Measurements from ENCODE around the gene CXCL16.
A peak's percentile ranks its signal among the peaks of the same experiment; 100 is the strongest.

CXCL16 gene

GRCh38 chr17:4785311-4786105 is 45.8 kb upstream of the CXCL16 start:
- TF ChIP-seq, protein P1, sequence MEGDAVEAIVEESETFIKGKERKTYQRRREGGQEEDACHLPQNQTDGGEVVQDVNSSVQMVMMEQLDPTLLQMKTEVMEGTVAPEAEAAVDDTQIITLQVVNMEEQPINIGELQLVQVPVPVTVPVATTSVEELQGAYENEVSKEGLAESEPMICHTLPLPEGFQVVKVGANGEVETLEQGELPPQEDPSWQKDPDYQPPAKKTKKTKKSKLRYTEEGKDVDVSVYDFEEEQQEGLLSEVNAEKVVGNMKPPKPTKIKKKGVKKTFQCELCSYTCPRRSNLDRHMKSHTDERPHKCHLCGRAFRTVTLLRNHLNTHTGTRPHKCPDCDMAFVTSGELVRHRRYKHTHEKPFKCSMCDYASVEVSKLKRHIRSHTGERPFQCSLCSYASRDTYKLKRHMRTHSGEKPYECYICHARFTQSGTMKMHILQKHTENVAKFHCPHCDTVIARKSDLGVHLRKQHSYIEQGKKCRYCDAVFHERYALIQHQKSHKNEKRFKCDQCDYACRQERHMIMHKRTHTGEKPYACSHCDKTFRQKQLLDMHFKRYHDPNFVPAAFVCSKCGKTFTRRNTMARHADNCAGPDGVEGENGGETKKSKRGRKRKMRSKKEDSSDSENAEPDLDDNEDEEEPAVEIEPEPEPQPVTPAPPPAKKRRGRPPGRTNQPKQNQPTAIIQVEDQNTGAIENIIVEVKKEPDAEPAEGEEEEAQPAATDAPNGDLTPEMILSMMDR (IDR thresholded peaks at IDR 0.05; ENCODE audit: unreplicated experiment in 3 of 3) = no peak
- H3K9me3 Mint-ChIP-seq = no peaks in the 10 kb centered on the region
- peaks cover 9% of the 10 kb centered on the region for H3K27me3 Mint-ChIP-seq (ENCODE audit: low read depth)
- H3K36me3 Mint-ChIP-seq (ENCODE audit: low read depth) = no peaks in the 10 kb centered on the region
- H3K27ac Mint-ChIP-seq = peak overlapping the region in 2 of 3 experiments; percentile 60 to 89
- no peak overlapping the region for H3K4me3 Mint-ChIP-seq
- peaks cover 25% of the 10 kb centered on the region for H3K4me1 Mint-ChIP-seq

DNA sequence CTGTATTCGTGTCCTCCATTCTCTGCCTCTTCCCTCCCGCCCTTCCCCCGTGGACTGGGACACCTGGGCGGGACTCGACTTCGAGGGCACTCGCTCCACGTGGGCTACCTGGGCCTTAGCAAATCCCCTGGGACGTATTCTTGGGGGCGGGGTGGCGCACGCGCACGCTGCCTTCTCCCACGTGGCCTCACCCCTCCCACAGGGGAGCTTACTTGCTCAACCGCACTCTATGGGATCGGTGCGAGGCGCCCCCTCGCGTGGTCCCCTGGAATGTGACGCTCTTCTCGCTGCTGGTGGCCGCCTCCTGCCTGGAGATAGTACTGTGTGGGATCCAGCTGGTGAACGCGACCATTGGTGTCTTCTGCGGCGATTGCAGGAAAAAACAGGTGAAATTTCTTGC is 42.9 kb upstream of the CXCL16 start:
- TF ChIP-seq, protein P1 (IDR thresholded peaks at IDR 0.05; ENCODE audit: unreplicated experiment in 3 of 3) = no peak
- H3K36me3 Mint-ChIP-seq (ENCODE audit: low read depth) = no peaks in the 10 kb centered on the region
- H3K27ac Mint-ChIP-seq = no peak overlapping the region
- H3K4me1 Mint-ChIP-seq = peaks cover 16% of the 10 kb centered on the region
- H3K9me3 Mint-ChIP-seq = no peaks in the 10 kb centered on the region
- peaks cover 25% of the 10 kb centered on the region for H3K27me3 Mint-ChIP-seq (ENCODE audit: low read depth)
- no peak overlapping the region for H3K4me3 Mint-ChIP-seq

GRCh38 chr17:4780325-4780955 is 40.7 kb upstream of the CXCL16 start:
- no peaks in the 10 kb centered on the region for H3K4me1 Mint-ChIP-seq
- no peaks in the 10 kb centered on the region for H3K36me3 Mint-ChIP-seq (ENCODE audit: low read depth)
- H3K9me3 Mint-ChIP-seq = no peaks in the 10 kb centered on the region
- H3K27me3 Mint-ChIP-seq (ENCODE audit: low read depth) = peaks cover 32% of the 10 kb centered on the region
- TF ChIP-seq, protein P1 (IDR thresholded peaks at IDR 0.05; ENCODE audit: unreplicated experiment in 3 of 3) = no peak
- H3K4me3 Mint-ChIP-seq = no peak overlapping the region
- no peak overlapping the region for H3K27ac Mint-ChIP-seq

DNA sequence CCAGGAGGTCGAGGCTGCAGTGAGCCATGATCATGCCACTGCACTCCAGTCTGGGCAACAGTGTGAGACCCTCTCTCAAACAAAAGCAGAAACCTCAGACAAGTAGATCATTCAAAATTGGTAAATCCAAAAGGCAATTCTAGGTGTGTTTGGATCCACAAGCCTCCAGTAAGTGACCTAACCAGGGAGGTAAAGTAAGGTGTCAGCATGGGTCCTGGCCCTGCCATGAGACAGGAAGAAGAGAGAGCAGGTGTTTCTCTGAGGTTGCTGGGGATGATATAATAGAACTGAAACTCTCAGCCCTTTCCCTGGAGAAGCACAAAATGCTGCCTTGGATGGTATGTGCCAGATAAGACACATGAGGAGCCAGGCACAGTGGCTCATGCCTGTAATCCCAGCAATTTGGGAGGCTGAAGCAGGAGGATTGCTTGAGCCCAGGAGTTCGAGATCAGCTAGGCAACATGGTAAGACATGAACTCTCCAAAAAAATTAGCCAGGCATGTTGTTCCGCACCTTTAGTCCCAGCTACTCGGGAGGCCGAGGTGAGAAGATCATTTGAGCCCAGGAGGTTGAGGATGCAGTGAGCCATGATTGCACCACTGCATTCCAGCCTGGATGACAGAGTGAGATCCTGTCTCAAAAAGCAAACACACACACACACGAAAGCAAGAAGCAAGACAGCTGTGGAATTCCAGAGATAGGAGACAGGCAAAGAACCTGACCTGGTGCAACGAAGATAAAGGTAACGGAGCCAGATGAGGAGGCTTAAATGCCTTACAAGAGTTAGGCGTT is 38.4 kb upstream of the CXCL16 start:
- H3K27ac Mint-ChIP-seq = no peak overlapping the region
- H3K9me3 Mint-ChIP-seq = no peaks in the 10 kb centered on the region
- no peaks in the 10 kb centered on the region for H3K4me1 Mint-ChIP-seq
- H3K27me3 Mint-ChIP-seq (ENCODE audit: low read depth) = peaks cover 31% of the 10 kb centered on the region
- TF ChIP-seq, protein P1 (IDR thresholded peaks at IDR 0.05; ENCODE audit: unreplicated experiment in 3 of 3) = no peak
- H3K36me3 Mint-ChIP-seq (ENCODE audit: low read depth) = no peaks in the 10 kb centered on the region
- no peak overlapping the region for H3K4me3 Mint-ChIP-seq

DNA sequence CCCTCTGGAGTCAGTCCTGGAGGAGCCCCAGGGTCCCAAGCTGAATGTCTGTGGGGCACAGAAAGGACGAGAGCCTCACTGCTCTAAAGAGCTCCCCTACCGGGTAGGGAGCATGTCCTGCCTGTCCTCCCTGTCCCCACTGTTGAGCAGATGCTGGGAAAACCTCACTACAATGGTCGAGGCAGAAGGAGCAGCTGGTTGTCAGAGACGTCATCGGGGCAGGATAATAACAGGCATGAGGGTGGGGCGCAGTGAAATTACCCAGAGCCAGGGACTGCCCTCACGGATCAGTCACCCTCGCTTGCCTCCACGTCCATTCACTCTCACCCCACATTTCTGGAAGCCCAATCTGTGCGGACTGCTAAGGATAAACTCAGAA is 32.5 kb upstream of the CXCL16 start:
- Mint-ChIP-seq H3K4me3 (no peak overlapping the region), H3K27me3 (ENCODE audit: low read depth) (peaks cover 38% of the 10 kb centered on the region), H3K9me3 (no peaks in the 10 kb centered on the region), H3K27ac (no peak overlapping the region), H3K4me1 (no peaks in the 10 kb centered on the region), H3K36me3 (ENCODE audit: low read depth) (no peaks in the 10 kb centered on the region)
- TF ChIP-seq, protein P1 (IDR thresholded peaks at IDR 0.05; ENCODE audit: unreplicated experiment in 3 of 3) = no peak

All from nephron (organoid).